HCT116 (cell line): ENCODE data around the gene OR13G1.

Experiments used
- EZH2 ChIP-seq: fragments of 200-600 bp; sonication (generic); IDR thresholded peaks from 2 replicates; pipeline ENCODE4 v1.6.1; 2017; ENCODE audit warnings: antibody characterized with exemption, mixed run types
- TF ChIP-seq, protein P1 (sequence below): IDR thresholded peaks from 2 replicates; pipeline ENCODE4 v1.6.1; 2012; ENCODE audit warnings: low read depth
- TF ChIP-seq, protein P2 (sequence below), 3 experiments: fragments of 200-600 bp in 1 of 3; sonication (generic) in 1 of 3; IDR thresholded peaks in 2 of 3; conservative IDR thresholded peaks in 1 of 3; 2 replicates each; pipeline ENCODE4 v1.5.1; 2012 to 2017; ENCODE audit warnings: low read depth in 2 of 3, low read length in 2 of 3, antibody characterized with exemption in 1 of 3, borderline replicate concordance in 1 of 3, control low read depth in 1 of 3, mild to moderate bottlenecking in 1 of 3, mixed read lengths in 1 of 3, mixed run types in 1 of 3, moderate library complexity in 1 of 3; ENCODE audit not compliant: insufficient read depth in 1 of 3

DNA sequence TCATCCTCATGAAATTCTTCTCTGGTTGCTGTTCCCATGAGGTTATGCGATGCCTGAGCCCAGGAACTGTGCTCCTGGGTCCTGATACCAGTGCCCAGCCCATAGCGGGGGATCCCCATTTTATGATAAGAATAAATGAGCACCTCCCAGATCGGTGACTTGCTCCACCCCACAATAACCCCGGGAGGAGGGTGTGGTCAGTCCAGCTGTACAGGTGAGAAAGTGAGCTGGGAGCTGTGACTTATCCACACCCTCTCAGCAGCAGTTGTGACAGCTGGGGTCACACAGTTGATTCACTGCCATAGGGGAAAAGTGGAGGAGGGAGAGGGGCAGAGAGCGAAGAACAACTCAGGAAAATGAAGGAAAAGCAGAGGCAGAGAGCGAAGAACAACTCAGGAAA is 40.8 kb downstream of the OR13G1 start:
- TF ChIP-seq, protein P1, sequence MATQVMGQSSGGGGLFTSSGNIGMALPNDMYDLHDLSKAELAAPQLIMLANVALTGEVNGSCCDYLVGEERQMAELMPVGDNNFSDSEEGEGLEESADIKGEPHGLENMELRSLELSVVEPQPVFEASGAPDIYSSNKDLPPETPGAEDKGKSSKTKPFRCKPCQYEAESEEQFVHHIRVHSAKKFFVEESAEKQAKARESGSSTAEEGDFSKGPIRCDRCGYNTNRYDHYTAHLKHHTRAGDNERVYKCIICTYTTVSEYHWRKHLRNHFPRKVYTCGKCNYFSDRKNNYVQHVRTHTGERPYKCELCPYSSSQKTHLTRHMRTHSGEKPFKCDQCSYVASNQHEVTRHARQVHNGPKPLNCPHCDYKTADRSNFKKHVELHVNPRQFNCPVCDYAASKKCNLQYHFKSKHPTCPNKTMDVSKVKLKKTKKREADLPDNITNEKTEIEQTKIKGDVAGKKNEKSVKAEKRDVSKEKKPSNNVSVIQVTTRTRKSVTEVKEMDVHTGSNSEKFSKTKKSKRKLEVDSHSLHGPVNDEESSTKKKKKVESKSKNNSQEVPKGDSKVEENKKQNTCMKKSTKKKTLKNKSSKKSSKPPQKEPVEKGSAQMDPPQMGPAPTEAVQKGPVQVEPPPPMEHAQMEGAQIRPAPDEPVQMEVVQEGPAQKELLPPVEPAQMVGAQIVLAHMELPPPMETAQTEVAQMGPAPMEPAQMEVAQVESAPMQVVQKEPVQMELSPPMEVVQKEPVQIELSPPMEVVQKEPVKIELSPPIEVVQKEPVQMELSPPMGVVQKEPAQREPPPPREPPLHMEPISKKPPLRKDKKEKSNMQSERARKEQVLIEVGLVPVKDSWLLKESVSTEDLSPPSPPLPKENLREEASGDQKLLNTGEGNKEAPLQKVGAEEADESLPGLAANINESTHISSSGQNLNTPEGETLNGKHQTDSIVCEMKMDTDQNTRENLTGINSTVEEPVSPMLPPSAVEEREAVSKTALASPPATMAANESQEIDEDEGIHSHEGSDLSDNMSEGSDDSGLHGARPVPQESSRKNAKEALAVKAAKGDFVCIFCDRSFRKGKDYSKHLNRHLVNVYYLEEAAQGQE = no peak
- TF ChIP-seq, protein P2, sequence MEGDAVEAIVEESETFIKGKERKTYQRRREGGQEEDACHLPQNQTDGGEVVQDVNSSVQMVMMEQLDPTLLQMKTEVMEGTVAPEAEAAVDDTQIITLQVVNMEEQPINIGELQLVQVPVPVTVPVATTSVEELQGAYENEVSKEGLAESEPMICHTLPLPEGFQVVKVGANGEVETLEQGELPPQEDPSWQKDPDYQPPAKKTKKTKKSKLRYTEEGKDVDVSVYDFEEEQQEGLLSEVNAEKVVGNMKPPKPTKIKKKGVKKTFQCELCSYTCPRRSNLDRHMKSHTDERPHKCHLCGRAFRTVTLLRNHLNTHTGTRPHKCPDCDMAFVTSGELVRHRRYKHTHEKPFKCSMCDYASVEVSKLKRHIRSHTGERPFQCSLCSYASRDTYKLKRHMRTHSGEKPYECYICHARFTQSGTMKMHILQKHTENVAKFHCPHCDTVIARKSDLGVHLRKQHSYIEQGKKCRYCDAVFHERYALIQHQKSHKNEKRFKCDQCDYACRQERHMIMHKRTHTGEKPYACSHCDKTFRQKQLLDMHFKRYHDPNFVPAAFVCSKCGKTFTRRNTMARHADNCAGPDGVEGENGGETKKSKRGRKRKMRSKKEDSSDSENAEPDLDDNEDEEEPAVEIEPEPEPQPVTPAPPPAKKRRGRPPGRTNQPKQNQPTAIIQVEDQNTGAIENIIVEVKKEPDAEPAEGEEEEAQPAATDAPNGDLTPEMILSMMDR (IDR thresholded peaks at IDR 0.05 in 2 of 3, conservative IDR thresholded peaks at IDR 0.05 in 1 of 3; ENCODE audit: borderline replicate concordance in 1 of 3, insufficient read depth in 1 of 3, low read depth in 2 of 3, low read length in 2 of 3) = no peak
- TF ChIP-seq EZH2 = no peak
